IPS-15b (cell line): ENCODE data around the gene DKC1.

ENCODE experiments used
- H3K27me3 ChIP-seq: one replicate; pipeline ENCODE4 v1.6.1; 2013; ENCODE audit warnings: low read length; ENCODE audit not compliant: control insufficient read depth, insufficient read depth
- H3K36me3 ChIP-seq: one replicate; pipeline ENCODE4 v1.6.1; 2013; ENCODE audit warnings: low read length; ENCODE audit not compliant: control insufficient read depth, insufficient read depth
- H3K4me1 ChIP-seq: one replicate; pipeline ENCODE4 v1.6.1; 2013; ENCODE audit warnings: mild to moderate bottlenecking, low read length; ENCODE audit not compliant: control insufficient read depth, insufficient read depth
- H3K4me3 ChIP-seq: one replicate; pipeline ENCODE4 v1.5.1; 2013; ENCODE audit warnings: low read depth, low read length
- H3K9ac ChIP-seq: one replicate; pipeline ENCODE4 v1.6.1; 2013; ENCODE audit warnings: low read depth, mild to moderate bottlenecking, low read length
- H3K9me3 ChIP-seq: one replicate; pipeline ENCODE4 v1.6.1; 2013; ENCODE audit warnings: mild to moderate bottlenecking, low read length; ENCODE audit not compliant: control insufficient read depth, insufficient read depth

DKC1 gene

DNA sequence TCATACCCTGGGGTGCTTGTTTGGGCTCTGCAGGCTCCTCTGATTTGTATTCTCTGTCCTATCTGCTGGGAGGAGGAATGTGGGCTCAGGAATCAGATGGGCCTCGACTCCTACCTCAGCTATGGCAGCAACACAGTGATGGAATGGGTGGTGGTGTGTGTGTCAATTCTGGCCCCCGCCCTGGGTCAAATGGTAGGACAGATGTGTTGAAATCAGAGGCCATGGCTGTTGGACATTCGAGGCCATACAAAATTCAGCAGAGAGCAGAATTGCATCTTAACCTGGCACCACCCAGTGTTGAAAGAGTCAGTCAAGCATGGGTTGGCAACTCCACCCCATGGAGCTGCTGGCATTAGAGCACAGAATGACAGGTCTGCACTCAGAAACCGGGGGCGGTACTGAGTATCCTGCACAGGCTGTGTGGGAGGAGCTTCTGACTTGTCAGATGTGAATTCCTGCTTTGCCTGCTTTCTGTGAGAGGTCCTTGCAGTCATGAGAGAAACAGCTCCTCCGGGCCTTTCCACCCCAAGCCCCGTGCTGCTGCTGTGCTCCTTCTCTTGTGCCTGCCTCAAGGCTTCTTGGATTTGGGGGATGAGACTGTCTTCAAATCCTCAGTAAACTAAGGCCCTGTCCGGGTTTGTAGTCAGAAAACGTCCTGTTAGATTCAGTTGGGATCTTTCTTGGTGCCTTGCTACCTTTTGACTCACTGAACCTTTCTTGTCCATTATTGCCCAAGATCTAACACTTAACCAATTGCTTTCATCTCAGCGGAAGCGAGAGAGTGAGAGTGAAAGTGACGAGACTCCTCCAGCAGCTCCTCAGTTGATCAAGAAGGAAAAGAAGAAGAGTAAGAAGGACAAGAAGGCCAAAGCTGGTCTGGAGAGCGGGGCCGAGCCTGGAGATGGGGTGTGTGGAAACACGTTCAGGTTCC is 13.0 kb downstream of the DKC1 start:
- peaks cover under 1% of the 10 kb centered on the region for H3K9me3 ChIP-seq
- no peak overlapping the region for H3K4me3 ChIP-seq
- H3K36me3 ChIP-seq, result peaks cover 35% of the 10 kb centered on the region
- H3K9ac ChIP-seq, result no peak overlapping the region
- no peaks in the 10 kb centered on the region for H3K4me1 ChIP-seq
- H3K27me3 ChIP-seq, result no peaks in the 10 kb centered on the region

DNA sequence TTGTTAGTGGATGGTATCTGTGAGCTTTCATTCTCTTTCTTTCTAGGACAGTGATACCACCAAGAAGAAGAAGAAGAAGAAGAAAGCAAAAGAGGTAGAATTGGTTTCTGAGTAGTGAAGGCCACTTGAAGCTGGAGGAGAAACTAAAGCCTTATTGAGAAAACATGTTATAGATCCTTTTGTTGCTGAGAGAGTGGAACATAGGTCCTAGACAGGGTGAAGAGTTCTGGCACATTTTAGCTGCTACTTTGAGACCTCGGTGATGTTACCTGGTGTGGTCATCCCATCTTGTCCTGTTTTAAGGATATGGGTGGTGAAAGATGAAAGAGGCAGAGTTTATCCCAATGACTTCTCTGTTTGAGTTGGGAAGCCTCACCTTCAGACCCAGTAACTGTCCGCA is 14.1 kb downstream of the DKC1 start:
- peaks cover 2% of the 10 kb centered on the region for H3K9me3 ChIP-seq
- H3K36me3 ChIP-seq, result peaks cover 32% of the 10 kb centered on the region
- H3K27me3 ChIP-seq, result no peaks in the 10 kb centered on the region
- no peaks in the 10 kb centered on the region for H3K4me1 ChIP-seq
- no peak overlapping the region for H3K4me3 ChIP-seq
- H3K9ac ChIP-seq, result no peak overlapping the region

- Histone ChIP-seq H3K9me3 (peaks cover 2% of the 10 kb centered on the region), H3K4me1 (no peaks in the 10 kb centered on the region), H3K27me3 (no peaks in the 10 kb centered on the region), H3K4me3 (no peak overlapping the region), H3K9ac (no peak overlapping the region), H3K36me3 (peaks cover 25% of the 10 kb centered on the region)
Observed at GRCh38 chrX:154779261-154779660, 16.6 kb downstream of the DKC1 start.

DNA sequence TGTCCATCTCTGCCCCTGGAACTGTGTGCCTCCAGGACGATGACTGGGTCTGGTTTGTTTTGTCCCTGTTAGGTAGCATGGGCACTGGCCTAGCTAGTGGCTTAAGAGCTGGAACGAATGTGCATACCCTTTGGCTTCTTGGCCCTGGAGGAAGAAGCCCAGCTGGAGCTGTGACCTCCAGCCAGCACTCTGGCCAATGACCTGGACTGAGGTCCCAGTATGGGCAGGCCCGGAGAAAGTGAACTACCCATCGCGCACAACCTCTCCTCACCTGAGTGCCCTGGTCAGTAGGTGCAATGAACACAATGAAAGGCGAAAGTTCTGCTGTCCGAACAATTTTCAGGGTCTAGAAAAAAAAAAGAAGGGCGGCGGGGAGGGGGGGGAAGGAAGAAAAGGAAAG is 18.3 kb downstream of the DKC1 start:
- H3K4me1 ChIP-seq, result no peaks in the 10 kb centered on the region
- no peak overlapping the region for H3K9ac ChIP-seq
- H3K27me3 ChIP-seq, result no peaks in the 10 kb centered on the region
- H3K9me3 ChIP-seq, result peaks cover 2% of the 10 kb centered on the region
- H3K4me3 ChIP-seq, result no peak overlapping the region
- peaks cover 8% of the 10 kb centered on the region for H3K36me3 ChIP-seq

- no peak overlapping the region for H3K4me3 ChIP-seq
- no peaks in the 10 kb centered on the region for H3K4me1 ChIP-seq
- H3K27me3 ChIP-seq, result no peaks in the 10 kb centered on the region
- H3K36me3 ChIP-seq, result no peaks in the 10 kb centered on the region
- peaks cover 2% of the 10 kb centered on the region for H3K9me3 ChIP-seq
- no peak overlapping the region for H3K9ac ChIP-seq
Observed at GRCh38 chrX:154784149-154784995, 21.7 kb downstream of the DKC1 start.

DNA sequence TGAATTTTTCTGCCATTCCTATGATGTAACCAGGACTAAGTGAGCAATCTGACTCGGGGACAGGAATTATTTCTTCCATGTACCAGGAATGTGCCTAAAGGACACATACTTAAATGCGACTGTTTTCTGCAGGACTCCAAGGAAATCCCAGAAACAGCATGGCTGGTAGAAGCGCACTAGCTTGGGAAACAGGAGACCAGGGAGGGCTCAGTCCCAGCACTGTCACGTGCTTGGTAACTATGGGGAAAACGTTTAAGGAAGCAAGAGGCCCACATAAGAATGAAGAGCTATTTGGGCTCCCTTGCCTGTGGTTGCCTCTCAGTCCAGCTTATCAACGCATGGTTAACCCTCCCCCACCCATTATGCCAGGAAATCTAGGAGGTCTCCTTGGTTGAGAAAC is 23.1 kb downstream of the DKC1 start:
- Histone ChIP-seq H3K36me3 (no peaks in the 10 kb centered on the region), H3K4me1 (peaks cover under 1% of the 10 kb centered on the region), H3K4me3 (no peak overlapping the region), H3K27me3 (no peaks in the 10 kb centered on the region), H3K9ac (no peak overlapping the region), H3K9me3 (peaks cover 2% of the 10 kb centered on the region)

- no peak overlapping the region for H3K9ac ChIP-seq
- H3K36me3 ChIP-seq, result no peaks in the 10 kb centered on the region
- H3K4me3 ChIP-seq, result no peak overlapping the region
- H3K4me1 ChIP-seq, result peaks cover 2% of the 10 kb centered on the region
- H3K9me3 ChIP-seq, result no peaks in the 10 kb centered on the region
- no peaks in the 10 kb centered on the region for H3K27me3 ChIP-seq
Observed at GRCh38 chrX:154791467-154791866, 28.8 kb downstream of the DKC1 start.

DNA sequence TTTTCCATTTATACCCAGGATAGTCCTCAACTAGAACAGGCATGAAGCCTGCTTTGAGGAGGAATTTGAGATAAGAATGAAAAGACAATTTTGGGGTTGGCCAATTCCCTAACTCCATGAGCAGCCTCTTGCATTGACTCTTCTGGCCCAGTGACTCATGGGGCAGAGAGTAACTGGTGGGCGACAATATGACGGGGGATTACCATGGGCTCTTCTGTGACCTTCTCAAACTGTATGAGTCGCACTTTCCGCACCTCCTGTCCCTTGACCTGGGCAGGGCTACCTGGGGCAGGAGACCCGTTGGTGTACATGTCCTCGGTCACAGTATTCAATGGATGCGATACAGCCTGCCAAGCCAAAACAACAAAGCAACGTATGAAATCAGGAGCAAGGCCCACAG is 29.3 kb downstream of the DKC1 start:
- Histone ChIP-seq H3K4me3 (no peak overlapping the region), H3K27me3 (no peaks in the 10 kb centered on the region), H3K9me3 (no peaks in the 10 kb centered on the region), H3K36me3 (no peaks in the 10 kb centered on the region), H3K4me1 (peaks cover 2% of the 10 kb centered on the region), H3K9ac (no peak overlapping the region)

GRCh38 chrX:154793084-154793795 is 30.6 kb downstream of the DKC1 start:
- Histone ChIP-seq H3K9me3 (no peaks in the 10 kb centered on the region), H3K4me1 (peaks cover 2% of the 10 kb centered on the region), H3K27me3 (no peaks in the 10 kb centered on the region), H3K36me3 (no peaks in the 10 kb centered on the region), H3K4me3 (no peak overlapping the region), H3K9ac (no peak overlapping the region)

DNA sequence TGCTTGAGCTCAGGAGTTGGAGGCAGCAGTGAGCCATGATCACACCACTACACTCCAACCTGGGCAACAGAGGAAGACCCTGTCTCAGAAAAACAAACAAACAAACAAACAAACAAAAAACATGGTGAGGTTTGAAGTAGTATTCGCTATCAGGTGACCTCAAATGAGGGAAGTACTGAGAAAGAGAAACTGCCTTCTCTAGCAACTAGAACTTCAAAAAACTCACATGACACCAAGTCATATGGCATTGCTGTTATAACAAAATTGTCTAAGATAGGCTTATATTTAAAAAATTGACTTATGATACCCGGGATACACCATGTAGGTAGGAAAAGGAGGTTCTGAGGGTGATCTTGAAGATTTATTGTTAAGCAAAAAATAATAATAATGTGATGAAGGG is 32.4 kb downstream of the DKC1 start:
- Histone ChIP-seq H3K9me3 (no peaks in the 10 kb centered on the region), H3K27me3 (no peaks in the 10 kb centered on the region), H3K4me1 (peaks cover 6% of the 10 kb centered on the region), H3K36me3 (no peaks in the 10 kb centered on the region), H3K4me3 (no peak overlapping the region), H3K9ac (no peak overlapping the region)

DNA sequence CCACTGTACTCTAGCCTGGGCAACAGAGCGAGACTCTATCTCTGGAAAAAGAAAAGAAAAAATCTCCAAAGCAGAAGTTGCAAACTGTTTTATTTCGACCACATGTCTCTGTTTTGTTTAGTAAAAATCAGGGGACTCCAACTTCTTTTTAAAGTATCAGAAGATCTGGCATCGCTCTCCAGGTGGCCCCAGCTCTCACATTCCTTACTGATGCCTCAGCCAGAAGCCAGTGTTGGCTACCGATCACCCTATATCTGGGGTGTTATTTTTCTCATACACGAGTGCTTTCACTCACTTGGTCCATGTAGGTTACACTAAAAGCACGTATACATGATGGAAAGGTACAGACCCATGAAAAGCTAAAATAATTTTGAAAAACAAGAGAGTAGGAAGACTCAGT is 34.3 kb downstream of the DKC1 start:
- H3K9me3 ChIP-seq, result no peaks in the 10 kb centered on the region
- peaks cover 6% of the 10 kb centered on the region for H3K27me3 ChIP-seq
- no peaks in the 10 kb centered on the region for H3K36me3 ChIP-seq
- no peak overlapping the region for H3K4me3 ChIP-seq
- H3K4me1 ChIP-seq, result peaks cover 4% of the 10 kb centered on the region
- no peak overlapping the region for H3K9ac ChIP-seq
